ENCODE data around the gene FNDC3B.

FNDC3B gene

GRCh38 chr3:172138792-172139507 is 99.6 kb downstream of the FNDC3B start:
- DNase-seq, result peak in 1 of 2 experiments; percentile 30

DNA sequence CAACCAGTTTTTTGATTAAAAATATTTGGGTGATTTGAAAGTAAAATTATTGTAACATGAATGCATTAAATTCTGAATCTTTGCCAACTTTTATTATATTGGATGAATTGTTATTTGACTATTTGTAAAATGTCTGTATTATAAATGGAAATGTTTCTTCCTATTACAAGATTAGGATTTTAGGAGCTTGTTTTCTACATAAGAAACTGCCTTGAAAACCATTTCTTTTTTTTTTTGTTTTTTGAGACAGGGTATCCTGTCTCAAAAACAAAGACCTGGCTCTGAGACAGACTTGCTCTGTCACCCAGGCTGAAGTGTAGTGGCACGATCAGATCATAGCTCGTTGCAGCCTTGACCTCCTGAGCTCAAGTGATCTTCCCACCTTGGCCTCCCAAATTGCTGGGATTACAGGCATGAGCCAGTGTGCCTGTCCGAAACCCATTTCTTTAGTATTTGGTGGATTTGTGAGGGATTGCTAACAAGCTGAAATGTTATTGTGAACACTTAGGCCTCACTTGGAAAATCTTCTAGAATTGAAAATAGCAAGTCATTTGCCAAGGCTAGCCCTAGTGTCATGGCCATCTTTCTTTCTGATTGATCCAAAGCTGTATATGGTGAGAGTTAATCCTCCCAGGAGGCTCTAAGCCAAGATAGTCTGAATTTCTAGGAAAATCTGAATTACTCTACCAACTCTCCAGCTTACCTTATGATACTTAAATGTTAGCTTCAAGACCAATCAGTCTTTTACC is 100.3 kb downstream of the FNDC3B start:
- DNase-seq, result no peak

- DNase-seq, result no peak
Observed at GRCh38 chr3:172140499-172141391, 101.4 kb downstream of the FNDC3B start.

DNA sequence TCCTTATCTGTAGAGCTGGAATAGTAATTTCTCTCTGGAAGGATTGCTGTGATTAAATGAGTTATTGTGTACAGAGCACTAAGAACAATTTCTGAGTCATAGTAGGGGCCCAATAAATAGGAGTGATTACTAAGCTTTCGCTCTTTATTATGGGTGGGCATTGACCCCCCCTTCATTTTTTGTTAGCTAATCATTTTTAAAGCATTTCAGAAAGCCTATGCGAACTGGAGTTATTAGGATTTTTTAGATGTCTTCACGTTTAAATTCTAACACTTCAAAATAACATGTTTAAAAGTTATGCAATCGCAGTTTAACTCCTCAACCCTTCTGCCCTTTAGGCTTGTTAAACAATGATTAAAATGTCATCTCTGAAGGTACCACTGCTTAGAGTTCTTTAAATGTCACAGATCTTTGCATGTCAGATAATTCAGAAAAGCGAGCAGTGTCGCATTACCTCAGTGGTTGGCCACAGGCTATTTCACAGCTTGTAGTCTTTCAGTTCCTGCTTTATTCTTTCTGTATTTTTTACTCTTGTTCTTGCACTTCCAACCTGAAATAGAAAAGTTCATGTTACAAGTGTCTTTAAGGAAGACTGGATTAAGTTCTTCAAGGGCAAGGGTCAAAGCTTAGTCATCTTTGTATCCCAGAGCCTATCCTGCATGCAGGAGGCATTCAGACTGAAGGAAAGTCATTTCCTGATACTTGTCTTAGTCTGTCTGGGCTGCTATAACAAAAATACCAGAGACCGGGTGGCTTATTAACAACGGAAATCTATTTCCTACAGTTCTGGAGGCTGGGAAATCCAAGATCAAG is 102.9 kb downstream of the FNDC3B start:
- peak in 1 of 2 experiments; percentile 20 for DNase-seq

GRCh38 chr3:172142864-172143451 is 103.6 kb downstream of the FNDC3B start:
- no peak for DNase-seq

DNA sequence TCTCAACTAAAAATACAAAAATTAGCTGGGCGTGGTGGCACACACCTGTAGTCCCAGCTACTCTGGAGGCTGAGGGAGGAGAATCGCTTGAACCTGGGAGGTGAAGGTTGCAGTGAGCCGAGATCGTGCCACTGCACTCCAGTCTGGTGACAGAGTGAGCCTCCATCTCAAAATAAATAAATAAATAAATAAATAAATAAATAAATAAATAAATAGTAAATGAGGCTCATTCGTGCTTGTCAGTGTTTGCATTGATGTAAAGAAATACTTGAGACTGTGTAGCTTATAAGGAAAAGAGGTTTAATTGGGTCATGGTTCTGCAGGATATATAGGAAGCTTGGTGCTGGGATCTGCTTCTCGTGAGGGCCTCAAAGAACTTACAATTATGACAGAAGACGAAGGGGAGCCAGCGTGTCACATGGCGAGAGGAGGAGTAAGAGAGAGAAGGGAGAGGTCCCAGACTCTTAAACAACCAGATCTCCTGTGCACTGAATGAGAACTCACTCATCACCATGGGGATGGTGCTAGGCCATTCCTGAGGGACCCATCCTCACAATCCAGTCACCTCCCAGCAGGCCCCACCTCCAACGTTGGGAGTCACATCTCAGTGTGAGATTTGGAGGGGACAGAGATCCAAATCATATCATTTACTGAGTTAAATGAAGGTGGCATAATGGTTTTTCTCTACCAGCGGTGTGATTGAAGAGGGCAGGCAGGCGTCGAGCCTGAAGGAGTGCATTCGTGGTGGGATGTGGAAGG is 104.5 kb downstream of the FNDC3B start:
- DNase-seq, result no peak

GRCh38 chr3:172144601-172145000 is 105.2 kb downstream of the FNDC3B start:
- DNase-seq, result no peak

DNA sequence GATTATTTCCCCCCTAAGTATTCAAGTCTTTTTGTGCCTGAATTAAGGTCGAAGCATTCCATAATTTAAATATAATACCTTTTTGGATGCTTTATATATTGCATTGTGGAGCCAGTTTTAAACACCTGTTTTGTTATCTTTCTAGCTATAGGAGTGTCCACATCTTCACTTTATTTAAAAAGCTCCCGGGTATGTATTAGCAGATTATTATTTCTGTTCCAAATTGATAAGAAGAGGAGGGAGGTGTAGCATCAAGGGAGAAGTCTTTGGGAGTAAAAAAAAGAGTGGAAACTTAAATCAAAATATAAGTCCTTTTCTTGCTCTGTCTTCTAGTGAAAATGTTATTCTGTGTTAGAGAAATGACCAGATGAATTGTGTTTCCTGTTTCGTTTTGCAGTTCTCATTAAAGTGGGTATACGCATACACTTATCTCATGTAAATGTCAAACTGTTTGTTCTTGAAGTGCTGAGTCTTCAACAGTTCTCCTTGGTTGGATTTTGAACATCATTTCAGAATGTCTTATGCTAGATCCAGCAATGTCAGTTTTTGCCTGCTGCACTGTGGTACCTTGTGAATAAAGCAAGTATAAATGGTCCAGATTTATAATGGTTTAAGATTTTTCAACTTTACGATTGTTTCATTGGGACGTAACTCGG is 105.8 kb downstream of the FNDC3B start:
- DNase-seq, result no peak

DNA sequence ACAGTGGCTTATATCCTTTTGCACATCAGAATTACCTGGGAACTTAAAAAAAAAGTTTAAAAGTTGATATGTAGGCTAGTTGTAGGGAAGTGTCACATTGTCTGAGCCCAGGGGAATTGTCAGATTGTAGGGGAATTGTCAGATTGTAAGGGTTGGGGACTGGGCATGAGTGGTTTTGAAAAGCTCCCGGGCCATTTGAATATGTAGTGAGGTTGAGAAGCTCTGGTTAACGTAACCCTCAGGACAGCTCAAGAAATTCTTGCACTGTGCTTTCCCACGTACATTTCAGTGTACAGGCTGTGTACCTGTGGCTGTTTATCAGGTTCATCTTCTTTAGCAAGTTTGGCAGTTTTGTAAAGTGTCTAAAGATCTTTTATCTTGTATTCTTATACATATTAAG is 107.0 kb downstream of the FNDC3B start:
- DNase-seq, result no peak

DNA sequence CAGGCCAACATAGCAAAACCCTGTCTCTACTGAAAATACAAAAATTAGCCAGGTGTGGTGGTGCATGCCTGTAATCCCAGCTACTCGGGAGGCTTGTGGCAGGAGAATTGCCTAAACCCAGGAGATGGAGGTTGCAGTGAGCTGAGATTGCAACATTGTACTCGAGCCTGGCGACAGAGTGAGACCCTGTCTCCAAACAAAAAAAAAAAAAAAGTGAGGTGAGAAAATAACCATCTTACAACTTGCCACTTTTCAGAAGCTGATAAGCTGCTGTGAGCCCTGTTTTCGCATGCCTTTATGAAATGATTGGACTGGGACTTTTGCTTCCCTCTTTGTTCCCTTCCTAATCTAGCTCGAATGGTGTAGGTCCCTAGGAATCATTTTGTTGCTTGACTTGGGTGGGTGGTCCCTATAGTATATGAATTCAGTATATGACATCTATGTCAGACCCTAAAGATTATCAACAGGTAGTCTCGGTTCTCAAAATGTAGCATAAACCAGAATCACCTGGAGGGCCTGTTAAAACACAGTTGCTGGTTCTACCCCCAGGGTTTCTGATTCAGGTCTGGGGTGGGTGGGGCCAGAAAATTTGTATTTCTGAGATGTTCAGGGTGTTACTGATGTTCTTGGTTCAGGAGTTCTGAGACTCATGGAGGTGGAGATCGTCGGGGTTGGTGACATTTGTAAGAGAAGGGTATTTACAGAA is 107.9 kb downstream of the FNDC3B start:
- DNase-seq, result no peak

- DNase-seq, result no peak
Observed at GRCh38 chr3:172148241-172148640, 108.9 kb downstream of the FNDC3B start.

DNA sequence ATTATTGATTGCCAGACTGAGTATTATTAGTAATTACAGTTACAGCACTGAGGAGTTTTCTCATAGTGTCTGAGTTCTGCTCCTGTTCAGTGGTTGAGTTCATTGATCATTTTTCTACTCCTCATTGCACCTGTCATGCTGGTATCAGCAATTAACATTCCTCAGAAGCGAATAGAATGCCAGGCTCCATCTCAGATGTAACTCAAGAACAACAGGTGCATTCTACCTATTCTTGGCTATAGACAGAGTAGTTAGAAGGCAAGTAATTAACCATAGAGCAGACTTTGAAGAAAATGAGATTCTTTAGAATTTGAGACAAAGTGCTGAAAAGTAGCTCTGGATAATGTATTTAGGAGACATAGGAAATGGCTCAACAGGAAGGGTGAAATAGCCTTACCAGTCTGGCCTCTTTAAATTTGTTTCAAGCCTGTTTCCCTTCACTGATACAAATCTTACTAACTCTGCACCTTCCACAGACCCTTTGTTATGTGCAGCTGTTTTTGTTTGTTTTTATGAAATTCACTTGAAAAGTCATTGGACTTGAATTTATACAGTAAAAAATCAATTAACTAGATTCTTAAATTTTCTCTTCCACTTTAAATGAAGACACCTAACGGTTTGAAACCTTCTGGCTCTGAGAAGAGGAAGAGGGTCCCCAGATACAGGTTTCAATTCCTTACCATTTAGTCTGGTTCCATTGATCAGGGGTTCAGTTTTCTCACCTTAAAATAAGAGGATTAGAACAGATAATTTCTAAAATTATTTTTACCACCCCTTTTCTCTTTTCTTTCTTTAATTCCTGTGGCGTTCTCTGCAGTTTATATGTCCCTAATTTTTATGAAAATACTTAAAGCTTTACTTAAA is 109.6 kb downstream of the FNDC3B start:
- DNase-seq, result peak in 1 of 2 experiments; percentile 6

DNA sequence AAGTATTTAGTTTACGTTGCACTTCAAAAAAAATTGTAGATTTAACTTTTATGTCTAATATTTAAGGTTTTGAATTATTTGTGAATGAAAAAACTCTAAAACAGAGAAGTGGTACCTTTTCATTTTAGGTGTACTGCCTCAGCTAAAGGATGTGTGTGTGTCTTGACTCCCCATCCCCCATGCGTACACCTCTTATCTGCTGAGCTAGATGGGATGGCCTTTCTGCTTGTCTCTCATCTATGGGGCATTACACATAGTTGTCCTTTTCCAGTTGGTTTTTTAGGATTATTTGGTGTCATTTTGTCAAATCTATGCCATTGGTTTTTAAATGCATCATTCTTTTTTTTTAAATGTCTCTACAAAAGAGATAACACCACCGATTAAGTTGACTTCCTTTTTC is 110.9 kb downstream of the FNDC3B start:
- DNase-seq, result no peak

DNA sequence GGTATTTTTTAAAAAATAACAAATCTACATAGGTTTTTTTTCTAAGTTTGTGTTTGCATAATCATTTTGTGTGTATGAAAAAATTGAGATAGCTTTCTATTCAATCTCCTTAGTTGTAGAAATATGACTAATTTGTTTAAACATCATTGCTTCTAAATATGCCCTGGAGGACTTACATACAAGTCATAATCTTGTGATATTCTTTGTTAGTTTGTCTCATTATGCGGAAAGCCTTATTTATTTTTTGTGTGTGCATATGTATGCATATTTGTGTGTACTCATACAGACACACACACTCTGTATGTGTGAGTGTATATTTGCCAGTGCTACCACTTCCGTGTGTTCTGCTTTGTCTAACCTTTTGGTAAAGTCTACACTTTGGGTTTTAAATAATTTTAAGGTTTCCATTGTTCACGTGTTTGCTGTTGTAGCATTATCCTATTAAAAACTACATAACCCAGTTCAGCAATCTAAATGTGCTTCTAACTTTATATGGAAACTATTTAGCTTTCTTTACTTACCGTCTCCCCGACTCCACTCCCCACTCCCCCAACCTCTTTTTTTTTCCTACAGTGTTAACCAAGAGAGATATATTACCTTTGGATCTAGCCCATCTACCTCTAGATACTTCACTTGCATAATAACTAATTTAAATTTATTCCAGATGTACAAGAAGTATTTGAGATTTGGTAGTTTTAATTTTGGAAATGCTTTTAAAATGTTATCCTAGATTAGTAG is 111.7 kb downstream of the FNDC3B start:
- no peak for DNase-seq

GRCh38 chr3:172151651-172152649 is 112.6 kb downstream of the FNDC3B start:
- no peak for DNase-seq

DNA sequence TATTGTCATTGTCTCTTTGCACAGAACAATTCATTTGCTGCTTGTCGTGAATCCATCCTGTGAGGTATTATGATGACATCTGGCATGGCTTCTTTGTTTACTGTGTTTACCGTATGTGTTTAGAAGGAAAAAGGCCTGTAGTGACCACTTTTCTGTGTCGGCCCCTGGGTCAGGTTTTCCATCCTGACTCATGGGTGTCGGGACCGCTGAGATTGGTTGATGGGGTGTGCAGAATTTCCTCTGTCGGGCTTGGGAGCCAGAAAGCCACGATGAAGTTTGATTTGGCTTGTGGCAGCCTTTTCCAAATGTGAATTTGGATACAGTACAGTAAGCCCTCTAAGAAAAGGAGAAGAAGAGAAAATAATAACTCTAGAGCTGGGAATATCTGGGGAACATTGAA is 113.5 kb downstream of the FNDC3B start:
- no peak for DNase-seq

DNA sequence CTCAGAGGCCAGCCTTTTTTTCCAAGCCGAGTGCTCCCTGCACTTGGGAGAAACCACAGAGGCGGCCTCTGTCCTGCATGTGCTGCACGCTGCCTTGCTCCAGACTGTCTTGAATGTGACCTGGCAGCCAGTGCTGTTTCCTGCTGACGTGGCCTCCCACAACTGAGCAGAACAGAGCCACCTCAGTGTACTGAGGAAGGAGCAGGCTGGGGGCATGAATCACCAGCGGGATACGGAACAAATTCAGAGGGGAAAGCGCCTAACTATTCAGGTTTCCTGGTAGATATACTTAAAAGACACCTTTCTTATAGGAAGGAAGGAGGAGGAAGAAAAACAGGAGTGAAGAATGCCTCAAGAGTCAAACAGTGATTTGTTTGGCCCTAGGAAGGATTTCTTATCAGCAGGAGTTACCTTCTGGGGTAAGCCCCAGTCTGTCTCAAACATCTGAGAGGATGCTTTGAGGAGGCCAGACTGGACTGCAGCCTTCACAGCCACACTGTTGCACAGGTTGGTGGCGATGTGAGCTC is 114.0 kb downstream of the FNDC3B start:
- no peak for DNase-seq
